ENCODE data around the gene ZNF436. TPM values are rescaled to one million over a fixed set of nuclear protein-coding genes. Genes with fewer than 3 reads are reported as not detected.

Gene ZNF436
- total and polyA plus RNA-seq, 5 donors from 2014 or later, result 2.1 to 5.2 (median 3.2) TPM

DNA sequence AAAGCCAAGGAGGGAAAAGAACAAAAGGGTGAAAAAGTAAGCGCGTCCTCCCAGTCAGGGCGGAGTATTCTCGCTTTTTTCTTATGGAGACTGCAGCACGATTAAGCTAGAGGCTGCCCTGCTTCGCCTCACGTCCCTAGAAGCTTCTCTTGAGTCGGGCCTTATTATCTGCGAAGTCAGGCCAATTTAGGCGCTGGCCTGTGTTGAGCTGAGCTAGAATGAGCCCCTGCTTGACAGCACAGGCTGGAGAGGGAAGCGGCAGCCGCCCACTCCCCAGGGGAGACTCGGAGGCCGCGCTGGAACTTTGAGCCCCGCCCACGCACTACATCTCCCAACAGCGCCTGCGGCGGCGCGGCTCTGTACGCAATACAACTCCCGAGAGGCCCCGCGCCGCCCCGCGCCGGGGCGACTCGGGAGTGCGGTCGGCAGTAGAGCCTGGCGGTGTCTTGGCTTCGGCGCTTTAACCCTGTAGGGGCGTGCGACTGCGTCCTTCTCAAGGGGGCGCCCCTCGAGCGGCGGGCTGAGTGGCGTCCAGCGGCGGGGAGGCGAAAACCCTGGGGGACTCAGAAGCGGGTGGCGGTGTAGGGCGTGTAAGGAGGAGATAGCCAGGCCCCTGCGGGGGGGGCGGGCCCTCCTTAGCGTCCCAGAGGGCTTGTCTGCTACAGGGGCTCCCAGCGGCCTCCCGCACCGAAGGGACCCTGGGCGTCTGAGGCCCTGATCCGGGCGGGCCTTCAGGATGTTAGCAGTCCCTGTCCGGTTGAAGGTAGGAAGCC lies 888 bp downstream of the ZNF436 start:
- Histone ChIP-seq H3K4me1 (ENCODE audit: control insufficient read depth, insufficient read depth, low read length, poor library complexity, severe bottlenecking) (peaks cover 22% of the 10 kb centered on the region), H3K9me3 (ENCODE audit: control insufficient read depth in 2 of 2, low read length in 2 of 2) (peaks cover 0 to 5% of the 10 kb centered on the region in 2 experiments), H3K4me3 (ENCODE audit: low read depth, low read length) (peak overlapping the region; percentile 99), H3K36me3 (ENCODE audit: control insufficient read depth, insufficient read depth, low read length) (peaks cover 9% of the 10 kb centered on the region), H3K27me3 (ENCODE audit: control insufficient read depth, insufficient read depth, low read length) (no peaks in the 10 kb centered on the region), H3K27ac (ENCODE audit: insufficient read depth, low read length, poor library complexity, severe bottlenecking) (peak overlapping the region; percentile 90)
- Mint-ChIP-seq H3K27me3 (no peaks in the 10 kb centered on the region), H3K4me1 (peaks cover 17 to 37% (median 19%) of the 10 kb centered on the region in 4 donors), H3K27ac (peak overlapping the region; percentile 90 to 99 (median 96)), H3K4me3 (peak overlapping the region; percentile 96 to 99 (median 99)), H3K9me3 (peaks cover 0 to 10% (median 0%) of the 10 kb centered on the region in 7 donors), H3K36me3 (peaks cover 14% of the 10 kb centered on the region)
- ATAC-seq (ENCODE audit: low read depth in 2 of 2) (peak; percentile 76 to 80), DNase-seq (peak; percentile 82 to 93 (median 85))

DNA sequence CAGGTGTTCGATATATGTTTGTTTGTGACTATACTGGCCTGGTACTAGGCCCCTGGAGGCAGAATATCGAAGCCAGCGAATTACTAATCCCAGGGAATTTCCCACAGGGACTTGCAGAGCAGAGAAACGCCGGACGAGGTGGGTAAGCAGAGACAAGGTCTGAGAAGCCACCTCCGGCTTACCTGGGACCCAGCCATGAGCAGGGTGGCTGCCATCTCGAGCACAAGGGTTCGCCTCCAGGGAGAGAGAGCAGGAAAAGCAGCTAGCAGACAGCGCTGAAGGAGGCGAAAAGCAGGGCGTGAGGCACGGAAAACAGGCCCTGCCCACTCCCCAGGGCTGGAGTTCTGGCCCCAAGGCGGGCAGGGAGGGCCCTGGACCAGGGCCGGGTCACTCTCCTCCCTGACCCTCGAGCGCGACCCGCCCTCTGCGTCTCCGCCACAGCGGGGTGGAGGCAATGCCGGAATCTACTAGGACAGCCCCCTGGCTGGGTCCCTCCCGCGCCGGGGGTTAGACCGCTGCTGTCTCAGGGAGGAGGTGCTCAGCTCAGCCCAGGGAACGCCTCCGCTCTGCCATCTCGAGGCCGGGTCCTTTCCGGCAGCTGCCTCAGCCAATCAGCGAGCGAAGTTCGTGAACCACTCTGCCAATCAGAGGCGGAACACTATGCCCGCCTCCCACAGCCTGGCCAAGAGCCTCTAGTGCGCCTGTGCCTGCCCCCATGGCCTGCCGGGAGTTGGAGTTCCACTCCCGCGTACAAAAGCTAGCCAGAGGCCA lies 1.7 kb downstream of the ZNF436 start:
- Histone ChIP-seq H3K36me3 (ENCODE audit: control insufficient read depth, insufficient read depth, low read length) (peaks cover 16% of the 10 kb centered on the region), H3K27me3 (ENCODE audit: control insufficient read depth, insufficient read depth, low read length) (no peaks in the 10 kb centered on the region), H3K9me3 (ENCODE audit: control insufficient read depth in 2 of 2, low read length in 2 of 2) (peaks cover 6 to 13% of the 10 kb centered on the region in 2 experiments), H3K4me1 (ENCODE audit: control insufficient read depth, insufficient read depth, low read length, poor library complexity, severe bottlenecking) (peaks cover 22% of the 10 kb centered on the region), H3K27ac (ENCODE audit: insufficient read depth, low read length, poor library complexity, severe bottlenecking) (peak overlapping the region; percentile 90), H3K4me3 (ENCODE audit: low read depth, low read length) (peak overlapping the region; percentile 99)
- Mint-ChIP-seq H3K36me3 (peaks cover 17% of the 10 kb centered on the region), H3K4me1 (peaks cover 17 to 37% (median 19%) of the 10 kb centered on the region in 4 donors), H3K4me3 (peak overlapping the region; percentile 96 to 99 (median 99)), H3K27ac (peak overlapping the region; percentile 94 to 99 (median 96)), H3K9me3 (peaks cover 0 to 11% (median 2%) of the 10 kb centered on the region in 7 donors), H3K27me3 (no peaks in the 10 kb centered on the region)
- ATAC-seq (ENCODE audit: low read depth in 2 of 2) (peak; percentile 92 to 93), DNase-seq (peak; percentile 98 to 100 (median 98))

DNA sequence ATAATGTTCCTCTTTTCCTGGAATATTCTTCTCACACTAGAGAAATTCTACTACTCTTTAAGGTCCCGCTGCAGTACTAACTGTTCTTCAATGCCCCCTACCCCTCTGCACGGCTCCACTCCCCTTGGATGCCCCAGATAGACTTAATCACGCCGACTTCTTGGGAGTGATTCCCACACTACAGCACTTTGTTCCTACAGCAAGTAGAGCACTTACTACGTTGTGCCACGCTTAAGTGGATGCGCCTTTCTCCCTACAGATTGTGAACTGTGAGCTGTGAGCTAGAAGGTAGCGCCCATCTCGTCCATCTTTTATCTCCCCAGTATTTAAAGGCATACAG lies 2.2 kb downstream of the ZNF436 start:
- Histone ChIP-seq H3K4me3 (ENCODE audit: low read depth, low read length) (peak overlapping the region; percentile 78), H3K4me1 (ENCODE audit: control insufficient read depth, insufficient read depth, low read length, poor library complexity, severe bottlenecking) (peaks cover 22% of the 10 kb centered on the region), H3K27ac (ENCODE audit: insufficient read depth, low read length, poor library complexity, severe bottlenecking) (peak overlapping the region; percentile 90), H3K27me3 (ENCODE audit: control insufficient read depth, insufficient read depth, low read length) (no peaks in the 10 kb centered on the region), H3K36me3 (ENCODE audit: control insufficient read depth, insufficient read depth, low read length) (peaks cover 21% of the 10 kb centered on the region), H3K9me3 (ENCODE audit: control insufficient read depth in 2 of 2, low read length in 2 of 2) (peaks cover 11 to 18% of the 10 kb centered on the region in 2 experiments)
- Mint-ChIP-seq H3K9me3 (peaks cover under 1 to 14% (median 8%) of the 10 kb centered on the region in 7 donors), H3K4me1 (peaks cover 17 to 37% (median 19%) of the 10 kb centered on the region in 4 donors), H3K36me3 (peaks cover 22% of the 10 kb centered on the region), H3K4me3 (peak overlapping the region; percentile 96 to 99 (median 99)), H3K27me3 (no peaks in the 10 kb centered on the region), H3K27ac (peak overlapping the region; percentile 94 to 99 (median 96))
- peak in 1 of 3 donors; percentile 35 for DNase-seq
- ATAC-seq (ENCODE audit: low read depth in 2 of 2), result no peak

DNA sequence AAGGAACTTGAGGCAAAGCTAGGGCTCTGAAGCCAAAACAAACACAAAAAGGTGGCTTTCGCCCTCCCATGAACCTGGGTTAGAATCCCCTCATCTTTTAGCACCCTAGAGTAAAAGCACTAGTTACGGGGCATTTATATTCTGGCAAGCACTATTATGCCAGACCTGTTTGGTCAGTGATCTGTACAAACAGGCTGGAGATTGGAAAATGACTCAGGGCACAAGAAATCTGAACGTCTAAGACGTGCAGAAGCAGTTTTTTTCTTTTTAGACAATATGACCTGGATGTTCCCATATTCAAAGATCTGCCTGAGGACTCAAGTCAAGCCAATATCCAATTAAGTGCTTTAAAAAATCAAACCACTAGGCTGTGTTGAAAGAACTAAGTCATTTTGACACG lies 3.0 kb downstream of the ZNF436 start:
- ATAC-seq (ENCODE audit: low read depth in 2 of 2) (no peak), DNase-seq (no peak)
- Mint-ChIP-seq H3K27ac (peak overlapping the region in 1 of 3 donors; percentile 59), H3K27me3 (no peaks in the 10 kb centered on the region), H3K4me1 (peaks cover 17 to 37% (median 19%) of the 10 kb centered on the region in 4 donors), H3K36me3 (peaks cover 27% of the 10 kb centered on the region), H3K9me3 (peaks cover 2 to 22% (median 12%) of the 10 kb centered on the region in 7 donors), H3K4me3 (peak overlapping the region; percentile 96 to 99 (median 99))
- peaks cover 20 to 26% of the 10 kb centered on the region in 2 experiments for H3K9me3 ChIP-seq (ENCODE audit: control insufficient read depth in 2 of 2, low read length in 2 of 2)
- H3K4me3 ChIP-seq (ENCODE audit: low read depth, low read length), result peak overlapping the region; percentile 78
- peaks cover 22% of the 10 kb centered on the region for H3K4me1 ChIP-seq (ENCODE audit: control insufficient read depth, insufficient read depth, low read length, poor library complexity, severe bottlenecking)
- no peaks in the 10 kb centered on the region for H3K27me3 ChIP-seq (ENCODE audit: control insufficient read depth, insufficient read depth, low read length)
- peaks cover 27% of the 10 kb centered on the region for H3K36me3 ChIP-seq (ENCODE audit: control insufficient read depth, insufficient read depth, low read length)
- H3K27ac ChIP-seq (ENCODE audit: insufficient read depth, low read length, poor library complexity, severe bottlenecking), result no peak overlapping the region

DNA sequence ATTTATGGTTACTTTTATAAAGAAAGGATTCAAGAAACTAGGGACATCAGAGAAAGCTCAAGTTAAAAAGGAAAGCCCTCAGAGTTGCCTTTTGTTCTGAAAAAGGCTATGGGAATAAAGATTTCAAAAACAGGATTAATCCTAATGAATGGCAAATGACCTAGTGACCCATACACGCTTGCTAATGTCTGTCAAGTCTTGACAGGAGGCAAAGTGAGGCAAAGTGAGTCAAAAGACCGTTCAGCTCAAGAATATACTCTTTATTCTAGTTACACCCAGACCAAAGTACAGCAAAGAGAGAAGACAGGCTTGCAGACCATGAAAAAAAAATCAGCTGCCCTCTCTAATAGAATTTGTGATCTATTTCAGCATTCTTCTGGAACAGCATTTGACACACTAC lies 3.5 kb downstream of the ZNF436 start:
- Histone ChIP-seq H3K4me3 (ENCODE audit: low read depth, low read length) (no peak overlapping the region), H3K9me3 (ENCODE audit: control insufficient read depth in 2 of 2, low read length in 2 of 2) (peaks cover 24 to 31% of the 10 kb centered on the region in 2 experiments), H3K4me1 (ENCODE audit: control insufficient read depth, insufficient read depth, low read length, poor library complexity, severe bottlenecking) (peaks cover 22% of the 10 kb centered on the region), H3K27me3 (ENCODE audit: control insufficient read depth, insufficient read depth, low read length) (no peaks in the 10 kb centered on the region), H3K36me3 (ENCODE audit: control insufficient read depth, insufficient read depth, low read length) (peaks cover 27% of the 10 kb centered on the region), H3K27ac (ENCODE audit: insufficient read depth, low read length, poor library complexity, severe bottlenecking) (no peak overlapping the region)
- no peak overlapping the region for H3K27ac Mint-ChIP-seq
- peaks cover 17 to 37% (median 19%) of the 10 kb centered on the region in 4 donors for H3K4me1 Mint-ChIP-seq
- no peak for DNase-seq
- peak overlapping the region; percentile 63 to 99 (median 80) for H3K4me3 Mint-ChIP-seq
- peaks cover 32% of the 10 kb centered on the region for H3K36me3 Mint-ChIP-seq
- ATAC-seq (ENCODE audit: low read depth in 2 of 2), result no peak
- peaks cover 2 to 25% (median 12%) of the 10 kb centered on the region in 7 donors for H3K9me3 Mint-ChIP-seq
- no peaks in the 10 kb centered on the region for H3K27me3 Mint-ChIP-seq

DNA sequence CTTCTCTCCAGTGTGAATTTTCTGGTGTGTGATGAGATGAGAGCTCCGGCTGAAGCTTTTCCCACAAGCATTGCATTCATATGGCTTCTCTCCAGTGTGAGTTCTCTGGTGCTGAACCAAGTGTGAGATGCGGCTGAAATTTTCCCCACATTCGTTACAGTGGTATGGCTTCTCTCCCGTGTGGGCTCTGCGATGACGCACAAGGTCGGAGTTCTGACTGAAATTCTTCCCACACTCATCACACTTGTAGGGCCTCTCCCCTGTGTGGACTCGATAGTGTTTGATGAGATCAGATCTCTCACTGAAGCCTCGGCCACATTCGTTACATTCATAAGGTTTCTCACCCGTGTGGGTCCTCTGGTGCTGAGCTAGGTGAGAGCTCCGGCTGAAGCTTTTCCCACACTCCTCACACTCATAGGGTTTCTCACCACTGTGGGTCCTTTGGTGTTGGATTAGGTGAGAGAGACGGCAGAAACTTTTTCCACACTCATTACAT lies 7.4 kb downstream of the ZNF436 start:
- Mint-ChIP-seq H3K4me1 (peaks cover 12 to 16% (median 13%) of the 10 kb centered on the region in 4 donors), H3K4me3 (no peak overlapping the region), H3K9me3 (peaks cover 4 to 40% (median 17%) of the 10 kb centered on the region in 7 donors), H3K27me3 (no peaks in the 10 kb centered on the region), H3K36me3 (peaks cover 48% of the 10 kb centered on the region), H3K27ac (no peak overlapping the region)
- H3K36me3 ChIP-seq (ENCODE audit: control insufficient read depth, insufficient read depth, low read length), result peaks cover 29% of the 10 kb centered on the region
- H3K4me3 ChIP-seq (ENCODE audit: low read depth, low read length), result no peak overlapping the region
- H3K4me1 ChIP-seq (ENCODE audit: control insufficient read depth, insufficient read depth, low read length, poor library complexity, severe bottlenecking), result peaks cover 5% of the 10 kb centered on the region
- H3K27ac ChIP-seq (ENCODE audit: insufficient read depth, low read length, poor library complexity, severe bottlenecking), result no peak overlapping the region
- DNase-seq (no peak), ATAC-seq (ENCODE audit: low read depth in 2 of 2) (no peak)
- H3K9me3 ChIP-seq (ENCODE audit: control insufficient read depth in 2 of 2, low read length in 2 of 2), result peaks cover 44 to 62% of the 10 kb centered on the region in 2 experiments
- H3K27me3 ChIP-seq (ENCODE audit: control insufficient read depth, insufficient read depth, low read length), result no peaks in the 10 kb centered on the region

DNA sequence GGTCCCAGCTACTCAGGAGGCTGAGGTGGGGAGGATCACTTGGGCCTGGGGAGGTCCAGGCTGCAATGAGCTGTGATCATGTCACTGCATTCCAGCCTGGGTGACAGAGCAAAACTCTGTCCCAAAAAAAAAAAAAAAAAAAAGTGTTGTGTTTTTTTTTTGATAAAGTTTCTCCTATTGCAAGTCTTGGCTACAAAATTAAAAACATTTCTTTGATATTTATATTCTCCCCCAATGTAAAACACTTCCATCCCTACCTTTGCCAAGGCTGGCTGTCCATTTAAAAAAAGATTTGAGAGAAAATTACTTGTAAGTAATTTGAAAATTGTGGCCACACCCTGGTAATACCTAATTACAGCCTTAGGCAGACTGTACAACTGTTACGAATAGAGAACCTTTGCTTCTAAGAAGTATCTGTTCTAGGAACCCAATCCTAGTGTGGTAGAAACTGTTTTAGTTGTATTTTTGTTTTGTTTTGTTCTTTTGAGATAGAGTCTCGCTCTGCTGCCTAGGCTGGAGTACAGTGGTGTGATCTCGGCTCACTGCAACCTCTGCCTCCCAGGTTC lies 11.2 kb downstream of the ZNF436 start:
- H3K4me1 Mint-ChIP-seq, result peaks cover 0 to 5% (median 5%) of the 10 kb centered on the region in 4 donors
- H3K4me1 ChIP-seq (ENCODE audit: control insufficient read depth, insufficient read depth, low read length, poor library complexity, severe bottlenecking), result no peaks in the 10 kb centered on the region
- no peak overlapping the region for H3K4me3 Mint-ChIP-seq
- peaks cover 40 to 54% of the 10 kb centered on the region in 2 experiments for H3K9me3 ChIP-seq (ENCODE audit: control insufficient read depth in 2 of 2, low read length in 2 of 2)
- H3K4me3 ChIP-seq (ENCODE audit: low read depth, low read length), result no peak overlapping the region
- DNase-seq, result peak in 1 of 3 donors; percentile 49
- no peak for ATAC-seq (ENCODE audit: low read depth in 2 of 2)
- H3K9me3 Mint-ChIP-seq, result peaks cover 6 to 38% (median 17%) of the 10 kb centered on the region in 7 donors
- no peak overlapping the region for H3K27ac Mint-ChIP-seq
- peaks cover 8% of the 10 kb centered on the region for H3K27me3 Mint-ChIP-seq
- H3K27ac ChIP-seq (ENCODE audit: insufficient read depth, low read length, poor library complexity, severe bottlenecking), result no peak overlapping the region
- H3K27me3 ChIP-seq (ENCODE audit: control insufficient read depth, insufficient read depth, low read length), result no peaks in the 10 kb centered on the region
- peaks cover 17% of the 10 kb centered on the region for H3K36me3 ChIP-seq (ENCODE audit: control insufficient read depth, insufficient read depth, low read length)
- peaks cover 33% of the 10 kb centered on the region for H3K36me3 Mint-ChIP-seq
